Endothelial cell of umbilical vein (primary cell): Measurements from ENCODE around the gene SFSWAP. TPM values are rescaled to one million over a fixed set of nuclear protein-coding genes. Genes with fewer than 3 reads are reported as not detected.
A peak's percentile ranks its signal among the peaks of the same experiment; 100 is the strongest.
"Not testable (repeated sequence)": the region's sequence is repeated elsewhere in the genome, so short reads cannot be mapped to it uniquely, and the experiment has no call there.

Experiments
- BruUV-seq: library from RNA; stranded (reverse); fragments of 400-500 nt; replicated peaks from 2 replicates; lab custom pipeline; 2021; lab: Mats Ljungman, UMichigan
- CTCF ChIA-PET: fragments of 300-600, 350-600 bp; sonication (Branson Sonifier 250); formaldehyde crosslinking; loops from one replicate; lab custom pipeline; 2021; ENCODE audit warnings: antibody characterized with exemption, inconsistent platforms; lab: Charles Lee
- POLR2A ChIA-PET: fragments of 300-600, 350-600 bp; sonication (Branson Sonifier 250); formaldehyde crosslinking; loops from one replicate; lab custom pipeline; 2021; ENCODE audit warnings: antibody characterized with exemption, inconsistent platforms; lab: Charles Lee
- DNase-seq: peaks from one replicate; pipeline ENCODE4 v3.0.0-alpha.2; 2011; ENCODE audit warnings: low read depth, low spot score
- FAIRE-seq: peaks from 2 replicates; lab custom pipeline; 2011; peaks lifted over from hg19 to GRCh38; lab: Jason Lieb, UNC
- H2AFZ ChIP-seq: 2 replicates; pipeline ENCODE4 v1.6.0; 2012; ENCODE audit warnings: low read depth, low read length, control low read depth, inconsistent platforms
- H3K27ac ChIP-seq: 2 replicates; pipeline ENCODE4 v1.5.1; 2011; ENCODE audit warnings: low read depth, mild to moderate bottlenecking, control low read depth, low read length, moderate library complexity; ENCODE audit not compliant: insufficient read depth
- H3K27me3 ChIP-seq, 2 experiments: 2 replicates each; pipeline versions ENCODE4 v1.6.0 to v1.6.1; 2011; ENCODE audit warnings: low read length in 2 of 2, mixed read lengths in 1 of 2; ENCODE audit not compliant: control insufficient read depth in 2 of 2, insufficient read depth in 2 of 2
- H3K36me3 ChIP-seq, 2 experiments: 2 replicates in 1 of 2; 3 replicates in 1 of 2; pipeline ENCODE4 v1.5.1; 2011; ENCODE audit warnings: low read length in 2 of 2, mild to moderate bottlenecking in 1 of 2, moderate library complexity in 1 of 2; ENCODE audit not compliant: control insufficient read depth in 2 of 2, insufficient read depth in 2 of 2; ENCODE audit errors: extremely low read depth in 1 of 2
- H3K4me1 ChIP-seq: 3 replicates; pipeline ENCODE4 v1.5.1; 2011; ENCODE audit warnings: mild to moderate bottlenecking, low read length; ENCODE audit not compliant: control insufficient read depth, insufficient read depth; ENCODE audit errors: extremely low read depth
- H3K4me2 ChIP-seq: 2 replicates; pipeline ENCODE4 v1.6.1; 2011; ENCODE audit warnings: low read length, control low read depth, mixed read lengths; ENCODE audit not compliant: insufficient read depth
- H3K4me3 ChIP-seq, 3 experiments: fragments of 200-600 bp in 1 of 3; sonication (generic), shearing (Covaris generic) in 1 of 3; replicated peaks in 1 of 3; 2 replicates each; pipeline ENCODE4 v1.5.1; 2011 to 2016; ENCODE audit warnings: control low read depth in 3 of 3, low read length in 3 of 3, mild to moderate bottlenecking in 2 of 3, inconsistent platforms in 1 of 3, low read depth in 1 of 3, moderate library complexity in 1 of 3; ENCODE audit not compliant: insufficient read depth in 1 of 3
- H3K79me2 ChIP-seq: 2 replicates; pipeline ENCODE4 v1.6.0; 2012; ENCODE audit warnings: low read length, inconsistent platforms; ENCODE audit not compliant: control insufficient read depth, insufficient read depth
- H3K9ac ChIP-seq: replicated peaks from 2 replicates; pipeline ENCODE3; 2011; ENCODE audit warnings: low read length, control low read depth; ENCODE audit not compliant: insufficient read depth; ENCODE audit errors: extremely low read depth
- H3K9me1 ChIP-seq: replicated peaks from 3 replicates; pipeline ENCODE4 v1.6.0; 2011; ENCODE audit warnings: mild to moderate bottlenecking, low read length; ENCODE audit not compliant: control insufficient read depth, insufficient read depth; ENCODE audit errors: extremely low read depth
- H3K9me3 ChIP-seq: replicated peaks from 2 replicates; pipeline ENCODE4 v1.5.1; 2012; ENCODE audit warnings: low read length, inconsistent platforms; ENCODE audit not compliant: control insufficient read depth, insufficient read depth
- H4K20me1 ChIP-seq: replicated peaks from 2 replicates; pipeline ENCODE3; 2011; ENCODE audit warnings: mild to moderate bottlenecking, low read length; ENCODE audit not compliant: control insufficient read depth, insufficient read depth; ENCODE audit errors: extremely low read depth
- dilution Hi-C: fragments of 300-500 bp; cut with MboI; formaldehyde crosslinking; loops from one replicate; pipeline ENCODE4 v1.15.0; 2019; ENCODE audit warnings: low sequenced_read_pairs; ENCODE audit not compliant: extremely low pct_ligation_motif_present
- intact Hi-C: fragments of 100-400 bp; cut with micrococcal nuclease; formaldehyde crosslinking; loops from one replicate; pipeline ENCODE4 v1.10.0; 2022
- polyA plus RNA-seq, 4 experiments: library from polyadenylated mRNA; depleted of rRNA in 3 of 4; stranded (reverse) in 3 of 4; unstranded in 1 of 4; fragments of >200 nt; gene quantifications; 2 replicates each; pipeline versions ENCODE4 v1.2.1 to v1.2.3, GENCODE V29; 2011 to 2012; ENCODE audit warnings: missing spikeins in 1 of 4
- total RNA-seq: library from RNA; stranded (reverse); gene quantifications from 2 replicates; pipeline ENCODE4 v1.2.3, GENCODE V29; 2021

SFSWAP gene
- total and polyA plus RNA-seq, 2 donors (not counting 3 experiments of a cell fraction or from before 2014, with no cell fraction given): 38.1 to 53.3 TPM

- H3K9me3 ChIP-seq, H3K4me3 ChIP-seq, H3K36me3 ChIP-seq, H3K4me1 ChIP-seq, CTCF ChIA-PET, DNase-seq, FAIRE-seq, POLR2A ChIA-PET, H3K27ac ChIP-seq, H3K79me2 ChIP-seq, intact Hi-C loops, H3K4me2 ChIP-seq, BruUV-seq, H2AFZ ChIP-seq, dilution Hi-C loops, H3K9me1 ChIP-seq, H3K9ac ChIP-seq, H3K27me3 ChIP-seq, H4K20me1 ChIP-seq: not testable (repeated sequence)
Measured at GRCh38 chr12:131679186-131679585, 31.7 kb upstream of the SFSWAP start.

- H2AFZ ChIP-seq, H3K9me3 ChIP-seq, CTCF ChIA-PET, H3K4me2 ChIP-seq, H3K27ac ChIP-seq, DNase-seq, H3K4me1 ChIP-seq, H3K4me3 ChIP-seq, H3K36me3 ChIP-seq, H3K9ac ChIP-seq, H3K9me1 ChIP-seq, dilution Hi-C loops, H3K27me3 ChIP-seq, intact Hi-C loops, POLR2A ChIA-PET, H3K79me2 ChIP-seq, BruUV-seq, H4K20me1 ChIP-seq: not testable (repeated sequence)
- FAIRE-seq: peak; percentile 59
Measured at GRCh38 chr12:131679816-131680215, 31.1 kb upstream of the SFSWAP start.

DNA sequence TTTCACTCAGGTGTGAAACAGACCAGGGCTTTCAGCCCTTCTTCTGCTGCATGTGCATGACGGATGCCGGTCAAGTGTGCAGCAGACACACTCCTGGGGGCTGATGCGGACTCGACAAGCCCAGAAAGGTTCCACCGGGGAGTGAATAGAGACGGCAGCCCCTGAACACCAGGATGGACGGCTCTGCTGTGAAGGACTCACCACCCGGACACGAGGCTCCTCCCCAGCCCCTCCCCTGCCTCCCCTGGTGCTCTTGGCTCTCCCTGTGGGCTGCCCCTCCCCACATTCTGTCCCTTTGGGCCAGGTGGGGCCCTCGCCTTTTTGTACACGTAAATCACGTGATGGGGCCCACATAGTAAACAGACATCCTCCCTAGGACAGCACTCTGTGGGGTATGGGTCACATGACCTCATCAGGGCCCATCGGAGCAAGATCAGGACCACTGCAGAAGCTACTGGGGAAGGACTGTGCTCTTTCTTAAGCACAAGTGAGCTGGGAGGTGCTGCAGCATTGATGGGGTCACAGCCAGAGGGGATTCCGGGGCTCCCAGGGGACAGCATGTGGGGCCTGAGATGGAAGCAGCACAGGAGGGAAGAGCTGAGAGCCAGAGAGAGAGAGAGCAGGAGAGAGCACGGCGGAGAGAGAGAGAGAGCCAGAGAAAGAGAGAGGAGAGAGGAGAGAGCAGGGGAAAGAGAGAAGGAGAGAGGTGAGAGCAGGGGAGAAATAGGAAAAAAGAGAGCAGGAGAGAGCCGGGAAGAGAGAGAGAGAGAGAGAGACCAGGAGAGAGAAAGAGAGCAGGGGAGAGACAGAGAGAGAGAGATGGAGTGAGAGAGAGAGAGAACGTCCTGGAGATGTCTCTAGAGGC lies 30.3 kb upstream of the SFSWAP start:
- FAIRE-seq, BruUV-seq: not testable (repeated sequence)

More for the DNA sequence above, 30.3 kb upstream of the SFSWAP start:
- dilution Hi-C loops, intact Hi-C loops, H3K79me2 ChIP-seq, DNase-seq, H3K36me3 ChIP-seq, H3K4me2 ChIP-seq, H3K9me3 ChIP-seq, H3K9ac ChIP-seq, H3K9me1 ChIP-seq, H3K4me1 ChIP-seq, POLR2A ChIA-PET, H3K27me3 ChIP-seq, H4K20me1 ChIP-seq, H2AFZ ChIP-seq, CTCF ChIA-PET, H3K4me3 ChIP-seq, H3K27ac ChIP-seq: not testable (repeated sequence)
